Measurements from ENCODE around the gene ASB3.

GRCh38 chr2:53820711-53821110 is 34.0 kb upstream of the ASB3 start:
- TF ChIP-seq, protein P1, sequence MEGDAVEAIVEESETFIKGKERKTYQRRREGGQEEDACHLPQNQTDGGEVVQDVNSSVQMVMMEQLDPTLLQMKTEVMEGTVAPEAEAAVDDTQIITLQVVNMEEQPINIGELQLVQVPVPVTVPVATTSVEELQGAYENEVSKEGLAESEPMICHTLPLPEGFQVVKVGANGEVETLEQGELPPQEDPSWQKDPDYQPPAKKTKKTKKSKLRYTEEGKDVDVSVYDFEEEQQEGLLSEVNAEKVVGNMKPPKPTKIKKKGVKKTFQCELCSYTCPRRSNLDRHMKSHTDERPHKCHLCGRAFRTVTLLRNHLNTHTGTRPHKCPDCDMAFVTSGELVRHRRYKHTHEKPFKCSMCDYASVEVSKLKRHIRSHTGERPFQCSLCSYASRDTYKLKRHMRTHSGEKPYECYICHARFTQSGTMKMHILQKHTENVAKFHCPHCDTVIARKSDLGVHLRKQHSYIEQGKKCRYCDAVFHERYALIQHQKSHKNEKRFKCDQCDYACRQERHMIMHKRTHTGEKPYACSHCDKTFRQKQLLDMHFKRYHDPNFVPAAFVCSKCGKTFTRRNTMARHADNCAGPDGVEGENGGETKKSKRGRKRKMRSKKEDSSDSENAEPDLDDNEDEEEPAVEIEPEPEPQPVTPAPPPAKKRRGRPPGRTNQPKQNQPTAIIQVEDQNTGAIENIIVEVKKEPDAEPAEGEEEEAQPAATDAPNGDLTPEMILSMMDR (IDR thresholded peaks at IDR 0.05), result no peak
- TF ChIP-seq POLR2A (IDR thresholded peaks at IDR 0.05), result no peak

Data from body of pancreas (tissue), 4 donors.